Measurements from ENCODE around the gene SLC12A9. TPM values are rescaled to one million over a fixed set of nuclear protein-coding genes. Genes with fewer than 3 reads are reported as not detected.

Gene SLC12A9
- total RNA-seq, 2 donors from 2014 or later: 5.0 to 9.0 TPM

DNA sequence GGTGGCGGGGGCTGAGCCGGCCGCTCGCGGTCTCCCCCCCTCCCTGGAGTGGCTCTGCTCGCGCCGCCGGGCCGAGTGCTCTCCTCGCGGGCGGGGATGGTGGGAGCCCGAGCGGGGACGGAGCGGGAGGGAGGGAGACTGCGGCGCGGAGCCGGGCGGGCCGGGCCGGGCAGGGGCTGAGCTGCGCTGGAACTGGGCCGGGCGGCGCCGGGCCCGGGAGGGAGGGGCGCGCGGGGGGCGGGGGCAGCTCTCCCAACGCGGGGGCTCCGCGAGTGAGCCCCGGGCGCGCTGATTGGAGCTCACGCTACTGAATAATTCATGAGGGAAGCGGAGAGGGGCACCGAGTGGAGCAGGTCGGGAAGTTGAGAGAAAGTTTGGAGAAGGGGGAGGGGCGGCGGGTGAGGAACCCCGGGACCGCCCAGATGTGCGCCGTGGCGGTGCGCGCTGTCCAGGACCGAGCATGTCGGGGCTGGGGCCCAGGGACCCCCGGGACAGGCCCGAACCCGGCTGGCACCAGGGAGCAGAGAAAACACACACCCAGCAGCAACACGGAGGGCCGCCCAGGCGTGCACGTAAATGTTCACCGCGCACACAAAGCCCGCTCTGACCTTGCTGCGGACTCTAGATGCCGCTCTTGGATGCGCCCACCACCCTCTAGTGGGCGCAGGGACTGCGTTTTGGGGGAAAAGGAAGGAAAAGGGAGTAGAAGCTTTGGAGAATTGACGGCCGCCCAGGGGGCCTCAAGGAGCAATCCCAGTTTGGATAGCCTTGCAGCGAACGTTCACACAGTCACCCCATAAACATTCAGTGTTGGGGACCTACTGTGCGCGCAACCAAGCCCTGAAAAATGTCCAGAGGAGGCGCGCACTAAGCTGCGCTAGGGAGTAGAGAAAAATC, 24.9 kb upstream of the SLC12A9 start, which contains the start of gene EPHB4:
Gene EPHB4, minus strand, starts transcription at position 194 of the 897 bp plus-strand sequence. CDS start 493 bp downstream, outside the sequence.
- DNase-seq (ENCODE audit: low spot score): peak; percentile 79
- Histone ChIP-seq H3K27me3 (no peaks in the 10 kb centered on the region), H3K27ac (peak within 1 kb of the TSS; percentile 75 to 82), H3K4me3 (peak within 1 kb of the TSS; percentile 71 to 81), H3K9me3 (no peaks in the 10 kb centered on the region), H3K4me1 (peaks cover 0 to 52% of the 10 kb centered on the region in 2 donors), H3K36me3 (peaks cover 16% of the 10 kb centered on the region)
- TF ChIP-seq, protein P1, sequence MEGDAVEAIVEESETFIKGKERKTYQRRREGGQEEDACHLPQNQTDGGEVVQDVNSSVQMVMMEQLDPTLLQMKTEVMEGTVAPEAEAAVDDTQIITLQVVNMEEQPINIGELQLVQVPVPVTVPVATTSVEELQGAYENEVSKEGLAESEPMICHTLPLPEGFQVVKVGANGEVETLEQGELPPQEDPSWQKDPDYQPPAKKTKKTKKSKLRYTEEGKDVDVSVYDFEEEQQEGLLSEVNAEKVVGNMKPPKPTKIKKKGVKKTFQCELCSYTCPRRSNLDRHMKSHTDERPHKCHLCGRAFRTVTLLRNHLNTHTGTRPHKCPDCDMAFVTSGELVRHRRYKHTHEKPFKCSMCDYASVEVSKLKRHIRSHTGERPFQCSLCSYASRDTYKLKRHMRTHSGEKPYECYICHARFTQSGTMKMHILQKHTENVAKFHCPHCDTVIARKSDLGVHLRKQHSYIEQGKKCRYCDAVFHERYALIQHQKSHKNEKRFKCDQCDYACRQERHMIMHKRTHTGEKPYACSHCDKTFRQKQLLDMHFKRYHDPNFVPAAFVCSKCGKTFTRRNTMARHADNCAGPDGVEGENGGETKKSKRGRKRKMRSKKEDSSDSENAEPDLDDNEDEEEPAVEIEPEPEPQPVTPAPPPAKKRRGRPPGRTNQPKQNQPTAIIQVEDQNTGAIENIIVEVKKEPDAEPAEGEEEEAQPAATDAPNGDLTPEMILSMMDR (IDR thresholded peaks at IDR 0.05): peak in 1 of 2 donors; percentile 56

DNA sequence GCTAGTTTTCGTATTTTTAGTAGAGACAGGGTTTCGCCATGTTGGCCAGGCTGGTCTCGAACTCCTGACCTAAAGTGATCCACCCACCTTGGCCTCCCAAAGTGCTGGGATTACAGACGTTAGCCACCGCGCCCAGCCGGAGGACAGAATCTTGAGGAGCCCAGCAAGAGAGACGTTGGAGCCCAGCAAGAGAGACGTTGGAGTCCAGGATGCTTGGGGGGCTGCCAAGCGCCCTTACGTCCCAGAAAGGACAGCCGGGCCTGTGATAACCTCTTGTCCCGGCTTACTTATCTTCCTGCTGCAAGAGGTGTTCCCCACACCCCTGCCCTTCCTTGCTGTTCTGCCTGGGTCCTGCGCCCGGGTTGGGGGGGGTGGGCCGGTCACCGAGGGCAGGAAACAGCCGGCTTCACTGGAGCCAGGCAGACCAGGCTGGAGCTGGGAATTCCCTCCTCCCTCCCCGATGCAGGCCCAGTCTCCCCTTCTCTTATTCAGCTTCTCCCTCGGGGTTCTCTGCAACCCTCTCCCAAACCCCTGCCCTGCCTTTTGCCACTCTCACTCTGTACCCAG, 23.3 kb upstream of the SLC12A9 start:
- peak overlapping the region in 1 of 2 donors; percentile 71 for H3K4me3 ChIP-seq
- peaks cover 0 to 50% of the 10 kb centered on the region in 2 donors for H3K4me1 ChIP-seq
- TF ChIP-seq, protein P1 (IDR thresholded peaks at IDR 0.05): no peak
- no peaks in the 10 kb centered on the region for H3K27me3 ChIP-seq
- peak overlapping the region; percentile 29 to 41 for H3K27ac ChIP-seq
- peak; percentile 80 for DNase-seq (ENCODE audit: low spot score)
- H3K36me3 ChIP-seq: no peaks in the 10 kb centered on the region
- H3K9me3 ChIP-seq: no peaks in the 10 kb centered on the region

DNA sequence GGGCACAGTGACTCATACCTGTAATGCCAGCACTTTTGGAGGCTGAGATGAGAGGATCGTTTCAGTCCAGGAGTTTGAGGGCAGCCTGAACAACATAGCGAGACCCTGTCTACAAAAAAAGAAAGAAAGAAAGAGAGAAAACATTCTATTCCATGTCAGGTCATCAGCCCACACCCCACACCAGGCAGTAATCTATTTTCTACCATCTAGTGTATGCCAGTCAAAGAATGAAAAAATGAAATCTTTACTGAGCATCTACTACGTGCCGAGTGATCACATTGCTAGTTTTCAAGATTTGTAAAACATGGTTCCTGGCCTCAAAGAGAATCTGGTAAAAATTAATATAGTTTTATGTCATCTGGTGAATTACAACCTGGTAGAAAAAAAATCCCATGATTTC, 22.1 kb upstream of the SLC12A9 start:
- TF ChIP-seq, protein P1 (IDR thresholded peaks at IDR 0.05): no peak
- Histone ChIP-seq H3K9me3 (no peaks in the 10 kb centered on the region), H3K4me1 (peaks cover 0 to 38% of the 10 kb centered on the region in 2 donors), H3K27ac (no peak overlapping the region), H3K4me3 (no peak overlapping the region), H3K36me3 (no peaks in the 10 kb centered on the region), H3K27me3 (no peaks in the 10 kb centered on the region)
- DNase-seq (ENCODE audit: low spot score): no peak

DNA sequence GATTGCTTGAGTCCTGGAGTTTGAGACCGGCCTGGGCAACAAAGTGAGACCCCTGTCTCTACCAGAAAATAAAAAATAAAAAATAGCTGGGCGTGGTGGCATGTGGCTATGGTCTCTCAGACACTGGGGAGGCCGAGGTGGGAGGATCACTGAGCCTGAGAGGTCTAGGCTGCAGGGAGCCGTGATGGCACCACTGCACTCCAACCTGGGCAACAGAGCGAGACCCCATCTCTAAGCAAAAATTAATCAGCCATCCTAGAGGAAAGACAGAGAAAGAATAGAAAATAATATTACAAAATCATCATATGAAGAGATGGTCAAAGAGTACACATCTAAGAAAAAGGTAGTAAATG, 20.3 kb upstream of the SLC12A9 start:
- Histone ChIP-seq H3K4me3 (no peak overlapping the region), H3K4me1 (peaks cover 0 to 41% of the 10 kb centered on the region in 2 donors), H3K27me3 (no peaks in the 10 kb centered on the region), H3K27ac (no peak overlapping the region), H3K36me3 (no peaks in the 10 kb centered on the region), H3K9me3 (no peaks in the 10 kb centered on the region)
- TF ChIP-seq, protein P1 (IDR thresholded peaks at IDR 0.05): no peak
- no peak for DNase-seq (ENCODE audit: low spot score)

DNA sequence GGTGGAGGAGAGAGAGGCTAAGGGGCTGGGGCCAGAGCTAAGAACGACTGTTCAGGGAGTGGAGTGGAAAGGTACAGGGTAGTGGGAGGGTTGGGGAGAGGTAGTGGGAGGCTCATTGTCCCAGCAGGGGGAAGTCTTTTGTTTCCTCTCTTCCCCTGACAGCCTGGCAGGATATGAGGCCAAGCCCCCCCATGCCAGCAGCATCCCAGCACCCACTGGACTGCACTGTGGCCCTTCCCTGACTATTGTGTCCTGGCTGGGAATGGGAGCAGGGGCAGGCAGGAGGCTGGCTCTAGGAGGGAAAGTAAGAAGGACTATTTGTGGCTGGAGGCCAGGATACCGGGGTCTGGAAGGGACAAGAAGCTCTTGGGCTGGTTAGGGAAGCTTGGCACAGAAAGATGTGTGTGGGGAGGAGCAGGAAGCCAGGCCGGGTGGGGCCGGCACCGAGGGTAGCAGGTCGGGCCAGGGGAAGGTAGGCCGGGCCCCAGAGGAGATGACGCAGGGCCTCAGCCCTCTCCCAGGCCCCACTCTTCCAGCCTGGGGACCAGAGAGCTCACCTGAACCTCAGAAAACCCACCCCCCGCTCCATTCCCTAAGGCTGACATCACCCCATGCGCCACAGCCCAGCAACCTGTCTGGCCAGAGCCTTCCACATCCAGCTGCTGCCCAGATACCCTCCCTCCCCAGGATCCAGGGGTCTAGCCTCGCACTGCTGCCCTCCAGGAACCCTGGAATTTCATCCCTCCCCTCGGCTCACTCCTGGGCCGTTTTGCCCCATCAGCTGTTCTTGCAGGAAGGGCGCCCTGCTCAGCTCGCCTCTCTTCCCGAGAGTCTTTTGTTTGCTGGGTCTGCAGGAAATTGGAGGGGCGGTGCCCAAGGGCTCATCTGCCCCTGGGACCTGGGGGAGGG, 16.4 kb upstream of the SLC12A9 start:
- Histone ChIP-seq H3K4me1 (peaks cover 0 to 16% of the 10 kb centered on the region in 2 donors), H3K27me3 (no peaks in the 10 kb centered on the region), H3K4me3 (peak overlapping the region in 1 of 2 donors; percentile 42), H3K27ac (peak overlapping the region; percentile 76 to 82), H3K9me3 (no peaks in the 10 kb centered on the region), H3K36me3 (no peaks in the 10 kb centered on the region)
- peak; percentile 70 for DNase-seq (ENCODE audit: low spot score)
- TF ChIP-seq, protein P1 (IDR thresholded peaks at IDR 0.05): no peak

All from right atrium auricular region (tissue), 2 donors.